ENCODE data around the gene GRIK3. TPM values are rescaled to one million over a fixed set of nuclear protein-coding genes. Genes with fewer than 3 reads are reported as not detected.

The GRIK3 gene
- total RNA-seq, 1 donor from 2014 or later: not detected

- Mint-ChIP-seq H3K4me1 (ENCODE audit: low read depth) (no peaks in the 10 kb centered on the region), H3K9me3 (no peaks in the 10 kb centered on the region), H3K27me3 (ENCODE audit: insufficient read depth) (no peaks in the 10 kb centered on the region), H3K27ac (no peak overlapping the region), H3K4me3 (no peak overlapping the region), H3K36me3 (ENCODE audit: low read depth) (no peaks in the 10 kb centered on the region)
- intact Hi-C loops (cut with micrococcal nuclease): no loop called here
- no peak for DNase-seq (ENCODE audit: low spot score)
Observed at GRCh38 chr1:36755303-36756230, 278.7 kb downstream of the GRIK3 start.

- H3K9me3 Mint-ChIP-seq: no peaks in the 10 kb centered on the region
- peaks cover under 1% of the 10 kb centered on the region for H3K27me3 Mint-ChIP-seq (ENCODE audit: insufficient read depth)
- H3K36me3 Mint-ChIP-seq (ENCODE audit: low read depth): no peaks in the 10 kb centered on the region
- no peak overlapping the region for H3K27ac Mint-ChIP-seq
- no peak overlapping the region for H3K4me3 Mint-ChIP-seq
- no peaks in the 10 kb centered on the region for H3K4me1 Mint-ChIP-seq (ENCODE audit: low read depth)
- intact Hi-C loops (cut with micrococcal nuclease): no loop called here
- no peak for DNase-seq (ENCODE audit: low spot score)
Observed at GRCh38 chr1:36754366-36754765, 279.9 kb downstream of the GRIK3 start.

- H3K4me1 Mint-ChIP-seq (ENCODE audit: low read depth): no peaks in the 10 kb centered on the region
- no peak overlapping the region for H3K4me3 Mint-ChIP-seq
- peaks cover 7% of the 10 kb centered on the region for H3K27me3 Mint-ChIP-seq (ENCODE audit: insufficient read depth)
- H3K9me3 Mint-ChIP-seq: no peaks in the 10 kb centered on the region
- intact Hi-C loops (cut with micrococcal nuclease): no loop called here
- no peak for DNase-seq (ENCODE audit: low spot score)
- no peak overlapping the region for H3K27ac Mint-ChIP-seq
- no peaks in the 10 kb centered on the region for H3K36me3 Mint-ChIP-seq (ENCODE audit: low read depth)
Observed at GRCh38 chr1:36753451-36753850, 280.9 kb downstream of the GRIK3 start.

- no peak for DNase-seq (ENCODE audit: low spot score)
- H3K36me3 Mint-ChIP-seq (ENCODE audit: low read depth): no peaks in the 10 kb centered on the region
- intact Hi-C loops (cut with micrococcal nuclease): no loop called here
- no peak overlapping the region for H3K4me3 Mint-ChIP-seq
- no peaks in the 10 kb centered on the region for H3K9me3 Mint-ChIP-seq
- no peaks in the 10 kb centered on the region for H3K4me1 Mint-ChIP-seq (ENCODE audit: low read depth)
- H3K27ac Mint-ChIP-seq: no peak overlapping the region
- H3K27me3 Mint-ChIP-seq (ENCODE audit: insufficient read depth): peaks cover 10% of the 10 kb centered on the region
Observed at GRCh38 chr1:36752891-36753361, 281.4 kb downstream of the GRIK3 start.

- Mint-ChIP-seq H3K36me3 (ENCODE audit: low read depth) (no peaks in the 10 kb centered on the region), H3K27ac (no peak overlapping the region), H3K4me3 (no peak overlapping the region), H3K9me3 (no peaks in the 10 kb centered on the region), H3K27me3 (ENCODE audit: insufficient read depth) (peaks cover 10% of the 10 kb centered on the region), H3K4me1 (ENCODE audit: low read depth) (no peaks in the 10 kb centered on the region)
- intact Hi-C loops (cut with micrococcal nuclease): no loop called here
- DNase-seq (ENCODE audit: low spot score): no peak
Observed at GRCh38 chr1:36752431-36752830, 281.9 kb downstream of the GRIK3 start.

GRCh38 chr1:36751525-36751924 is 282.8 kb downstream of the GRIK3 start:
- DNase-seq (ENCODE audit: low spot score): no peak
- H3K9me3 Mint-ChIP-seq: no peaks in the 10 kb centered on the region
- no peaks in the 10 kb centered on the region for H3K4me1 Mint-ChIP-seq (ENCODE audit: low read depth)
- H3K36me3 Mint-ChIP-seq (ENCODE audit: low read depth): no peaks in the 10 kb centered on the region
- intact Hi-C loops (cut with micrococcal nuclease): no loop called here
- peaks cover 10% of the 10 kb centered on the region for H3K27me3 Mint-ChIP-seq (ENCODE audit: insufficient read depth)
- H3K27ac Mint-ChIP-seq: no peak overlapping the region
- H3K4me3 Mint-ChIP-seq: no peak overlapping the region

GRCh38 chr1:36748466-36748865 is 285.8 kb downstream of the GRIK3 start:
- Mint-ChIP-seq H3K27ac (no peak overlapping the region), H3K4me3 (no peak overlapping the region)

More at GRCh38 chr1:36748466-36748865, 285.8 kb downstream of the GRIK3 start:
- intact Hi-C loops (cut with micrococcal nuclease): no loop called here
- Mint-ChIP-seq H3K36me3 (ENCODE audit: low read depth) (no peaks in the 10 kb centered on the region), H3K9me3 (no peaks in the 10 kb centered on the region), H3K27me3 (ENCODE audit: insufficient read depth) (peaks cover 16% of the 10 kb centered on the region), H3K4me1 (ENCODE audit: low read depth) (no peaks in the 10 kb centered on the region)
- DNase-seq (ENCODE audit: low spot score): no peak

Data from activated T-helper 1 cell treated with anti-CD3 and anti-CD28 coated beads, Interleukin-12 subunit alpha, Interleukin-12 subunit beta, Interleukin-2, Interleukin-4 antibody, amounts not matched to agents 30 ng/mL and 10 ng/mL and 1 ng/mL, durations not matched to agents 14 hours and 24 hours and 36 hours (primary cell).